A549 (cell line): Measurements from ENCODE around the gene NIP7. TPM values are rescaled to one million over a fixed set of nuclear protein-coding genes. Genes with fewer than 3 reads are reported as not detected.

Experiments
- ATAC-seq, 2 experiments: fragments of 200-7000 bp in 1 of 2; fragments of >200 bp in 1 of 2; cut with Nextera tagmentation in 1 of 2; cut with Tn5 transposase in 1 of 2; 3 replicates each; pipeline versions ENCODE4 v1.8.0 to v1.9.1; 2018 to 2020; ENCODE audit warnings: mild to moderate bottlenecking in 1 of 2, moderate library complexity in 1 of 2
- CTCF ChIA-PET: fragments of 300-600 bp; sonication (Branson Sonifier 250); formaldehyde crosslinking; extraction: SDS; loops from one replicate; lab custom pipeline; 2021; ENCODE audit warnings: antibody characterized with exemption, inconsistent platforms; lab: Yijun Ruan, JAX
- POLR2A ChIA-PET: fragments of 350-600 bp; formaldehyde crosslinking; extraction: SDS; loops from one replicate; lab custom pipeline; 2021; ENCODE audit warnings: antibody characterized with exemption, inconsistent platforms; lab: Yijun Ruan, JAX
- DNase-seq, 2 experiments: peaks; one replicate each; pipeline versions ENCODE4 v3.0.0 to v3.0.0-alpha.2; 2011 to 2016; ENCODE audit warnings: low read depth in 1 of 2, low spot score in 1 of 2
- FAIRE-seq: peaks from 2 replicates; lab custom pipeline; 2011; peaks lifted over from hg19 to GRCh38; lab: Jason Lieb, UNC
- H3K27ac ChIP-seq, 2 experiments: fragments of >200 bp; sonication (Bioruptor Twin); formaldehyde crosslinking; 3 replicates each; pipeline ENCODE4 v1.5.1; 2016 to 2017
- H3K4me1 ChIP-seq: fragments of >200 bp; sonication (Bioruptor Twin); formaldehyde crosslinking; 3 replicates; pipeline ENCODE4 v1.6.1; 2016
- H3K4me2 ChIP-seq: fragments of >200 bp; sonication (Bioruptor Twin); formaldehyde crosslinking; 3 replicates; pipeline ENCODE4 v1.6.1; 2016
- H3K4me3 ChIP-seq: fragments of >200 bp; sonication (Bioruptor Twin); formaldehyde crosslinking; 3 replicates; pipeline ENCODE4 v1.5.1; 2016
- H3K9me3 ChIP-seq: fragments of >200 bp; sonication (Bioruptor Twin); formaldehyde crosslinking; 3 replicates; pipeline ENCODE4 v1.6.1; 2016
- ATOH8 ChIP-seq: fragments of 250-450 bp; sonication (Bioruptor Pico); IDR thresholded peaks from 2 replicates; pipeline ENCODE4 v1.5.0; 2020; ENCODE audit warnings: low read depth, mild to moderate bottlenecking, moderate library complexity
- BCL3 ChIP-seq: fragments of >200 bp; sonication (Bioruptor Twin); formaldehyde crosslinking; IDR thresholded peaks from 3 replicates; pipeline ENCODE4 v1.6.1; 2016
- CBX2 ChIP-seq: fragments of 200-600 bp; sonication (generic); IDR thresholded peaks from 2 replicates; pipeline ENCODE4 v1.6.1; 2016; ENCODE audit warnings: low read depth, mild to moderate bottlenecking, borderline replicate concordance
- CBX8 ChIP-seq: fragments of 200-600 bp; sonication (generic); IDR thresholded peaks from 2 replicates; pipeline ENCODE4 v1.6.1; 2016
- CHD2 ChIP-seq: fragments of 150-350 bp; IDR thresholded peaks from 2 replicates; pipeline ENCODE4 v1.6.1; 2014; ENCODE audit warnings: low read length; ENCODE audit not compliant: partially characterized antibody
- EHMT2 ChIP-seq: fragments of 200-600 bp; sonication (generic); IDR thresholded peaks from 2 replicates; pipeline ENCODE4 v1.6.1; 2016; ENCODE audit warnings: antibody characterized with exemption, low read depth, mild to moderate bottlenecking, moderate library complexity
- ELK1 ChIP-seq: fragments of 150-350 bp; IDR thresholded peaks from 2 replicates; pipeline ENCODE4 v1.6.1; 2014; ENCODE audit warnings: low read depth, mild to moderate bottlenecking, low read length
- ESRRA ChIP-seq: fragments of 150-350 bp; IDR thresholded peaks from 2 replicates; pipeline ENCODE4 v1.6.1; 2014; ENCODE audit warnings: mild to moderate bottlenecking, low read length, borderline replicate concordance
- HDAC2 ChIP-seq: fragments of 200-600 bp; sonication (generic); IDR thresholded peaks from 2 replicates; pipeline ENCODE4 v1.6.1; 2016
- HES2 ChIP-seq: fragments of >200 bp; sonication (Bioruptor Twin); formaldehyde crosslinking; IDR thresholded peaks from 2 replicates; pipeline ENCODE4 v1.6.1; 2016
- HEYL ChIP-seq: fragments of 250-450 bp; sonication (Bioruptor Pico); IDR thresholded peaks from 2 replicates; pipeline ENCODE4 v1.8.0; 2021; ENCODE audit warnings: mild to moderate bottlenecking, moderate library complexity
- HOXB5 ChIP-seq: fragments of 250-450 bp; sonication (Bioruptor Pico); IDR thresholded peaks from 2 replicates; pipeline ENCODE4 v1.5.0; 2020; ENCODE audit warnings: mild to moderate bottlenecking, moderate library complexity
- JUN ChIP-seq, 2 experiments: fragments of >200 bp; sonication (Bioruptor Twin); formaldehyde crosslinking; IDR thresholded peaks; 2 replicates in 1 of 2; 3 replicates in 1 of 2; pipeline ENCODE4 v1.6.1; 2016 to 2017
- JUNB ChIP-seq: fragments of >200 bp; sonication (Bioruptor Twin); formaldehyde crosslinking; IDR thresholded peaks from 2 replicates; pipeline ENCODE4 v1.6.1; 2016
- MYC ChIP-seq: IDR thresholded peaks from 2 replicates; pipeline ENCODE4 v1.6.1; 2012; ENCODE audit warnings: mild to moderate bottlenecking, inconsistent platforms, low read length, improper control_type of control experiment, borderline replicate concordance
- NFE2L2 ChIP-seq: fragments of 150-350 bp; conservative IDR thresholded peaks from 2 replicates; pipeline ENCODE4 v1.6.1; 2014; ENCODE audit warnings: low read length
- POLR2A ChIP-seq: IDR thresholded peaks from 2 replicates; pipeline ENCODE4 v1.6.1; 2012; ENCODE audit warnings: mild to moderate bottlenecking, low read length
- RAD21 ChIP-seq, 2 experiments: fragments of >200 bp in 1 of 2; sonication (Bioruptor Twin) in 1 of 2; formaldehyde crosslinking in 1 of 2; IDR thresholded peaks in 1 of 2; conservative IDR thresholded peaks in 1 of 2; 2 replicates in 1 of 2; 3 replicates in 1 of 2; pipeline ENCODE4 v1.6.1; 2012 to 2018; ENCODE audit warnings: inconsistent platforms in 1 of 2
- RARB ChIP-seq: fragments of 250-450 bp; sonication (Bioruptor Pico); IDR thresholded peaks from 2 replicates; pipeline ENCODE4 v1.8.0; 2021; ENCODE audit warnings: mild to moderate bottlenecking, moderate library complexity
- RCOR1 ChIP-seq: fragments of 150-350 bp; IDR thresholded peaks from 2 replicates; pipeline ENCODE4 v1.6.1; 2014; ENCODE audit warnings: antibody characterized with exemption, low read length, low read depth
- REST ChIP-seq: fragments of 200-600 bp; sonication (generic); IDR thresholded peaks from 2 replicates; pipeline ENCODE4 v1.6.1; 2016; ENCODE audit warnings: antibody characterized with exemption, mild to moderate bottlenecking, moderate library complexity
- ZC3H11A ChIP-seq: fragments of 450-650 bp; IDR thresholded peaks from 2 replicates; pipeline ENCODE4 v1.6.1; 2014; ENCODE audit warnings: antibody characterized with exemption, mild to moderate bottlenecking
- WGBS: methylation state at CpG from one replicate; pipeline ENCODE4 v1.1.6; 2017; ENCODE audit errors: missing lambda C conversion rate; 5-methylcytosine and 5-hydroxymethylcytosine counted together
- polyA plus RNA-seq, 4 experiments: library from polyadenylated mRNA; depleted of rRNA in 3 of 4; stranded (reverse); fragments of >200 nt; fragmentation: RNase III in 1 of 4; extraction: RNeasy Plus Mini Kit Qiagen cat#74134 plus additional on column Dnase treatment in 1 of 4; gene quantifications; 2 replicates in 3 of 4; 3 replicates in 1 of 4; pipeline ENCODE4 v1.2.3, GENCODE V29; 2011 to 2017

The NIP7 gene
- polyA plus RNA-seq, 2 of the 4 experiments (the other 2 are of a cell fraction), result 23.0 to 55.9 TPM

- H3K27ac ChIP-seq, result no peak overlapping the region
- no peak overlapping the region for H3K4me2 ChIP-seq
- ChIA-PET CTCF (interaction anchor here (1.0 to 1.5 kb wide), 3 partner anchors 12 to 24 kb away, joined by 3 to 4 read pairs (median 3); no protein-coding TSS in a partner anchor), POLR2A (no interaction called here)
- FAIRE-seq (no peak), ATAC-seq (no peak), DNase-seq (no peak)
- 93% methylated on average over 1 of the region's 1 CpG for WGBS
- H3K4me3 ChIP-seq, result no peak overlapping the region
- peaks cover 3% of the 10 kb centered on the region; the same call in 1 of the 3 replicates for H3K4me1 ChIP-seq
- no peaks in the 10 kb centered on the region for H3K9me3 ChIP-seq
- no peak for TF ChIP-seq JUN (IDR thresholded peaks at IDR 0.05)
Observed at GRCh38 chr16:69378760-69379159, 39.2 kb downstream of the NIP7 start.

- Histone ChIP-seq H3K4me1 (peaks cover 12% of the 10 kb centered on the region; the same call in 2 of the 3 replicates), H3K4me3 (no peak overlapping the region), H3K4me2 (no peak overlapping the region), H3K9me3 (no peaks in the 10 kb centered on the region), H3K27ac (no peak overlapping the region)
- no peak for ATAC-seq
- ChIA-PET POLR2A (no interaction called here), CTCF (interaction anchor here (1.1 kb wide), 1 partner anchor 41 kb away, joined by 3 read pairs; no protein-coding TSS in a partner anchor)
- 95% methylated on average over 2 of the region's 2 CpGs for WGBS
- no peak for DNase-seq
- no peak for FAIRE-seq
- TF ChIP-seq HOXB5 (CRISPR knock-in tag) (no peak), CBX8 (no peak)
Observed at GRCh38 chr16:69381231-69381630, 41.7 kb downstream of the NIP7 start.

GRCh38 chr16:69382421-69382820 is 42.8 kb downstream of the NIP7 start:
- no peak overlapping the region for H3K4me2 ChIP-seq
- FAIRE-seq (no peak), DNase-seq (no peak), ATAC-seq (no peak)
- POLR2A ChIA-PET, result no interaction called here
- no peak overlapping the region for H3K27ac ChIP-seq
- TF ChIP-seq HES2 (no peak), CBX2 (no peak)
- H3K9me3 ChIP-seq, result no peaks in the 10 kb centered on the region
- no peak overlapping the region for H3K4me3 ChIP-seq
- peaks cover 12% of the 10 kb centered on the region; the same call in 2 of the 3 replicates for H3K4me1 ChIP-seq
- CTCF ChIA-PET, result interaction anchor here (1.0 kb wide), 2 partner anchors 9 to 20 kb away, joined by 3 read pairs; no protein-coding TSS in a partner anchor
- 95% methylated on average over 2 of the region's 2 CpGs for WGBS

- ATAC-seq (no peak), DNase-seq (no peak), FAIRE-seq (no peak)
- no peaks in the 10 kb centered on the region for H3K9me3 ChIP-seq
- peak overlapping the region; percentile 81 to 94 for H3K27ac ChIP-seq
- H3K4me2 ChIP-seq, result peak overlapping the region; percentile 88
- peak overlapping the region; percentile 92 for H3K4me3 ChIP-seq
- CTCF ChIA-PET, result interaction anchor here (1.7 to 1.9 kb wide), 2 partner anchors 11 kb away, joined by 6 to 11 read pairs; no protein-coding TSS in a partner anchor
- TF ChIP-seq ATOH8 (CRISPR knock-in tag), result no peak
- no peak for TF ChIP-seq ESRRA
- TF ChIP-seq RCOR1, result no peak
- no peak for TF ChIP-seq ZC3H11A
- TF ChIP-seq EHMT2, result no peak
- TF ChIP-seq REST, result no peak
- TF ChIP-seq CHD2, result no peak
- no peak for TF ChIP-seq BCL3
- TF ChIP-seq HEYL (CRISPR knock-in tag), result no peak
- TF ChIP-seq NFE2L2, result no peak
- no peak for TF ChIP-seq POLR2A
- TF ChIP-seq RARB (CRISPR knock-in tag), result no peak
- no peak for TF ChIP-seq HDAC2
- TF ChIP-seq JUN (IDR thresholded peaks at IDR 0.05), result no peak
- TF ChIP-seq MYC, result no peak
- TF ChIP-seq RAD21 (conservative IDR thresholded peaks at IDR 0.05 in 1 of 2, IDR thresholded peaks at IDR 0.05 in 1 of 2), result no peak
- no peak for TF ChIP-seq ELK1
- no peak for TF ChIP-seq JUNB
- WGBS, result 7% methylated on average over 6 of the region's 6 CpGs
- POLR2A ChIA-PET, result no interaction called here
- H3K4me1 ChIP-seq, result peaks cover 17% of the 10 kb centered on the region; the same call in 2 of the 3 replicates
Observed at GRCh38 chr16:69384974-69385373, 45.4 kb downstream of the NIP7 start.
